Astrocyte of the spinal cord (primary cell): ENCODE data around the gene ABLIM2.

Source experiments
- DNase-seq: peaks from one replicate; pipeline ENCODE4 v3.0.0; 2011; ENCODE audit warnings: low read depth, low spot score
- H3K4me3 ChIP-seq: 2 replicates; pipeline ENCODE4 v1.5.1; 2011; ENCODE audit warnings: low read depth, mild to moderate bottlenecking, low read length, moderate library complexity
- CTCF ChIP-seq: IDR thresholded peaks from 2 replicates; pipeline ENCODE4 v1.5.1; 2012; ENCODE audit warnings: low read depth, mild to moderate bottlenecking, low read length, inconsistent platforms
- in situ Hi-C: cut with HindIII; loops from 2 replicates; pipeline ENCODE4 v1.10.0; 2017; ENCODE audit warnings: low sequenced_read_pairs

The ABLIM2 gene

GRCh38 chr4:8053688-8054449, 104.7 kb downstream of the ABLIM2 start:
- in situ Hi-C loops, result no loop called here
- H3K4me3 ChIP-seq, result no peak overlapping the region
- no peak for DNase-seq
- TF ChIP-seq CTCF, result no peak

- in situ Hi-C loops, result no loop called here
- TF ChIP-seq CTCF, result no peak
- H3K4me3 ChIP-seq, result no peak overlapping the region
- no peak for DNase-seq
These were observed 106.4 kb downstream of the ABLIM2 start for GRCh38 chr4:8052160-8052691.

GRCh38 chr4:8051644-8052043, 107.0 kb downstream of the ABLIM2 start:
- no peak overlapping the region for H3K4me3 ChIP-seq
- no peak for TF ChIP-seq CTCF
- no peak for DNase-seq
- in situ Hi-C loops, result no loop called here

- TF ChIP-seq CTCF, result no peak
- peak; percentile 45 for DNase-seq
- in situ Hi-C loops, result no loop called here
- no peak overlapping the region for H3K4me3 ChIP-seq
These were observed 107.9 kb downstream of the ABLIM2 start for GRCh38 chr4:8050555-8051206.

- TF ChIP-seq CTCF, result no peak
These were observed 108.4 kb downstream of the ABLIM2 start for GRCh38 chr4:8050180-8050554.

GRCh38 chr4:8048856-8049676, 109.5 kb downstream of the ABLIM2 start:
- DNase-seq, result no peak
- in situ Hi-C loops, result no loop called here
- H3K4me3 ChIP-seq, result no peak overlapping the region
- no peak for TF ChIP-seq CTCF

More at GRCh38 chr4:8050180-8050554, 108.4 kb downstream of the ABLIM2 start:
- H3K4me3 ChIP-seq, result no peak overlapping the region
- no peak for DNase-seq
- in situ Hi-C loops, result no loop called here
